NCI-H1048 (cell line): Measurements from ENCODE around the gene CELF5.
"Not testable (repeated sequence)": the region's sequence is repeated elsewhere in the genome, so short reads cannot be mapped to it uniquely, and the experiment has no call there.

ENCODE experiments used
- DNase-seq: peaks from one replicate; lab custom pipeline; 2025; lab: John Stamatoyannopoulos, UW

Gene CELF5

DNA sequence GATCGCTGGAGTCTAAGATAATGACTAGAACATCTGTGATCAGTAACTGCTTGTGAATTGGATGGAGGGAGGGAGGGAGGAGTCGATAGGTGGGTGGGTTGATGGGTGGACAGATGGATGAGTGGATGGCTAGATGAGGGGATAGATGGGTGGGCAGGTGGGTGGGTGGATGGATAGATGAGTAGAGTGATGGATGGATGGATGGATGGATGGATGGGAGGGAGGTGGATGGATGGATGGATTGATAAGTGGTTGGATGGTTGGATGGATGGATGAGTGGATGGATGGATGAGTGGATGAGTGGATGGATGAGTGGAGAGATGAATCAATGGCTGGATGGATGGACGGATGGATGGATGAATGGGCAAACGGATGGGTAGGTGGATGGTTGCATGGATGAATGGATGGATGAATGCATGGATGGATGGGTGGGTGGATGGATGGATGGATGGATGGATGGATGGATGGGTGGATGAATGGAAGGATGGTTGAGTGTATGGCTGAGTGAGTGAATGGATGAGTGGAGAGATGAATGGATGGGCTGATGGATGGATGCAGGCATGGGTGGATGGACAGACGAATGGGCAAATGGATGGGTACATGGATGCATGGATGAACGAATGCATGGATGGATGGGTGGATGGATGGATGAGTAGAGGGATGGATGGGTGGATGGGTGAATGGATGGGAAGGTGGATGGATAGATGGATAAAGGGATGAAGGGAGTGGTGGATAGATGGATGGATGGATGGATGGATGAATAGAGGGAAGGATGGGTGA lies 97.9 kb downstream of the CELF5 start:
- no peak for DNase-seq

DNA sequence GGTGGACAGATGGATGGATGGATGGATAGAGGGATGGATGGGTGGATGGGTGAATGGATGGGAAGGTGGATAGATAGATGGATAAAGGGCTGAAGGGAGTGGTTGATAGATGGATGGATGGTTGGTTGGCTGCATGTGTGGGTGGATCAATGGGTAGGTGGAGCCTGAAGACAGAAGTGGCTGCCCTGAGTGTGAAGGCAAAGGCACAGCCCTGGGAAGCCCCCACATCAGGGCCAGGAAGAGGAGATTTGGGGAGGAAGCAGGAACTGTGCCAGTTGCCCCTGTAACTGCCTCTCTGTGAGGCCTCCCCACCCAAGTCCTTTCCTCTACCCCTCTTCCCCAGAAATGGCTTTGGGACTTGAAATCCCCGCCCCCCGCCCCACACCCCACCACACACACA lies 98.6 kb downstream of the CELF5 start:
- no peak for DNase-seq

DNA sequence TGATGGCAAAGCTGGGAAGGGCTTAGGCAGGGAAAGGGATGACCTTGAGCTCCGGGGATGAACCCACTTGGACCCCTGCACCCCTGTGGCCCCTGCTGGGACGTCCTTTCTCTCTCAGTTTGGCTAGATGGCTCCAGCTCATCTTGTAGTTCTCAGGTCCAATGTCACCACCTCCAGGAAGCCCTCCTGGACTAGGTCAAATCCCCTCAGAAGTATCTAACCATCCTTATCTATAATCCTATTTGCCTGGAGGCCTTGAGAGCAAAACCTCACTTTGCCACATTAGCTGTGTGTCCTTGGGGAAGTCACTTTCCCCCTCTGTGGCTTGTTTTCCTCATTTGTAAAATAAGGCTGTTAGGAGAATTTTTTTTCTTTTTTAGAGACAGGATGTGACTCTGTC lies 99.2 kb downstream of the CELF5 start:
- DNase-seq: no peak

DNA sequence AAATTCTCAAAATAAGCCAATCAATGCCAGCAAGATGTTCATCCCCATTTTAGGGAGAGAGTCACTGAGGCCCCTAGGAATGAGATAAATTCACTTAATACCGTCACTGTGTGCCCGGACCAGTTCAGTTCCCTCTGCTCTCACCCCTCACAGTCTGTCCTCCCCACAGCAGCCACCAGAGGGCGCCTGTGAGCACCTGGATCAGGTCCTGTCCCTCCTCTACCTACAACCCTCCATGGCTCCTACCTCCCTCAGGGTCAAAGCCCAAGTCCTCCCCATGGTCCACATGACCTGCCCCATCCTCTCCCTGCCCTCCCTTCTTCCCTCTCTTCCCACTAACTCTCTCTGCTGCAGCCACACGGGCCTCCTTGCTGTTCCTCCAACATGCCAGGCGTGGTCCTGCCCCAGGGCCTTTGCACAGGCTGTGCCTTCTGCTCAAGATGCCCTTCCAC lies 100.0 kb downstream of the CELF5 start:
- DNase-seq: no peak

DNA sequence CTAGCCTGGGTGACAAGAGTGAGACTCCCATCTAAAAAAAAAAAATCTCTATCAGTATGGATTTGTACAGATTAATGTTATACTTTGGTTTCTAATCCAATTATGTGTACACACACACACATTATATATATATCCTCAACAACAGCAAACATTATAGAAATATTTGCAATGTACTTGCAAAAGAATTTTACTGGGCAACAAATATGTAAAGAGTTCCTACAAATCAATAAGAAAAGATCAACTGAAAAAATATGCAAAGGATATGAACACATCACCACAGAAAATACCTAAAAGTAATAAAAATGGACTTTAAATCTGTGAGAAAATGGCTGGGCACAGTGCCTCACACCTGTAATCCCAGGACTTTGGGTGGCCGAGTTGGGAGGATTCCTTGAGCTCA lies 101.0 kb downstream of the CELF5 start:
- no peak for DNase-seq

DNA sequence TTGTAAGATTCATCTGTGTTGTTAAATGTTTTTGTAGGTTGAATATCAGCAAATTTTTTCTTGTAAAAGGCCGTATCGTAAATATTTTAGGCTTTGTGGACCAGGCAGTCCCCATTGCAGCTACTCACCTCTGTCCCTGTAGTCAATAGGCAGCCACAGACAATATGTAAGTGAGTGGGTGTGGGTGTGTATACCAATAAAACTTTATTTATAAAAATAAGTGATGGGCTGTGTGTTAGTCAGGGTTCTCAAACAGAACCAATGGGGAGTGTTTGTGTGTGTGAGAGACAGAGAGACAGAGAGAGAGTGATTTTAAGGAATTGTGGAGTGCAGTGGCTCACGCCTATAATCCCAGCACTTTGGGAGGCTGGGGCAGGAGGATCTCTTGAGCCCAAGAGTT lies 104.3 kb downstream of the CELF5 start:
- DNase-seq: no peak

DNA sequence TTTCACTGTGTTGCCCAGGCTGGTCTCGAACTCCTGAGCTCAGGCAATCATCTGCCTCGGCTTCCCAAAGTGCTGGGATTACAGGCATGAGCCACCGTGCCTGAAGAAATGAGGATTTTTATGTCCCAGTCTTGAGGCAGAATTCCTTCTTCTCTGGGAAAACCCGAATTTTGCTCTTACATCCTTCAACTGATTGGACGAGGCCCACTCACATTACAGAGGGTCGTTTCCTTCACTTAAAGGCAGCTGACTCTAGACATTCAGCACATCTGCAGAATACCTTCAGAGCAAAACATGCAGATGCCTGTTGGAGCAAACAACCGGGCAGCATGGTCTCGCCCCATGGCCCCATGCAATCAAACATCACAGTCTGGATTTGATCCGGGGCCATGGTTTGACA lies 105.6 kb downstream of the CELF5 start:
- DNase-seq: no peak

DNA sequence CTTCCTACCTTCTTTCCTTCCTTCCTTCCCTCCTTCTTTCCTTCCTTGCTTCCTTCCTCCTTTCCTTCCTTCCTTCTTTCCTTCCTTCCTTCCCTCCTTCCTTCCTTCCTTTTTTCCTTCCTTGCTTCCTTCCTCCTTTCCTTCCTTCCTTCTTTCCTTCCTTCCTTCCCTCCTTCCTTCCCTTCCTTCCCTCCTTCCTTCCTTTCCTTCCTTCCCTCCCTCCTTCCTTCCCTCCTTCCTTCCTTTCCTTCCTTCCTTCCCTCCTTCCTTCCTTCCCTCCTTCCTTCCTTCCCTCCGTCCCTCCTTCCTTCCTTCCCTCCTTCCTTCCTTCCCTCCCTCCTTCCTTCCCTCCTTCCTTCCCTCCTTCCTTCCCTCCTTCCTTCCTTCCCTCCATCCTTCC lies 107.8 kb downstream of the CELF5 start:
- not testable (repeated sequence) for DNase-seq

DNA sequence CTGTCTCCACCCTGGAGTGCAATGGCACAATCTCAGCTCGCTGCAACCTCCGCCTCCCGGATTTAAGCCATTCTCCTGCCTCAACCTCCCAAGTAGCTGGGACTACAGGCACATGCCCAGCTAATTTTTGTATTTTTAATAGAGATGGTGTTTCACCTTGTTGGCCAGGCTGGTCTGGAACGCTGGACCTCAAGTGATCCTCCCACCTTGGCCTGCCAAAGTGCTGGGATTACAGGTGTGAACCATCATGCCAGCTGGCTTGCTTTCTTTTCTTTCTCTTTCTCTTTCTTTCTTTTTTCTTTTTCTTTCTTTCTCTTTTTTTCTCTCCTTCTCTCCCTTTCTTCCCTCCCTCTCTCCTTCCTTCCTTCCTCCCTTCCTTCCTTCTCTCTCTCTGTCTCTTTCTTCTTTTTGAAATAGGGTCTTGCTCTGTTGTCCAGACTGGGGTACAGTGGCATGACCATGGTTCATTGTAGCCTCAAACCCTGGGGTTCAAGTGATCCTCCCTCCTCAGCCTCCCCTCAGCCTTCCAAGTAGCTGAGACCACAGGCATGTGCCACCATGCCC lies 108.6 kb downstream of the CELF5 start:
- no peak for DNase-seq

DNA sequence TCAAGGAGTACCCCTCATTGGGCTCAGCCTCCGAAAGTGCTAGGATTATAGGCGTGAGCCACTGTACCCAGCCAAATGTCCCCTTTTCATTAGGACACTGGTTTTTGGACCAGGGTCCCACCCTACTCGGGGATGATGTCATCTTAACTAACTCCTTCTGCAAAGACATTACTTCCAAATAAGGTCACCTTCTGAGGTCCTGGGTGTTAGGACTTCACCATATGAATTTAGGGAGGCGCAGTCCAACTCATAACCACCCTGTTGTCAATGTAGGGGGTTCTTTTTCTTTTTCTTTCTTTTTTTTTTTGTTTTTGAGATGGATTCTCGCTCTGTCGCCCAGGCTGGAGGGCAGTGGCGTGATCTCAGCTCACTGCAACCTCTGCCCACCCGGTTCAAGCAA lies 109.2 kb downstream of the CELF5 start:
- no peak for DNase-seq

DNA sequence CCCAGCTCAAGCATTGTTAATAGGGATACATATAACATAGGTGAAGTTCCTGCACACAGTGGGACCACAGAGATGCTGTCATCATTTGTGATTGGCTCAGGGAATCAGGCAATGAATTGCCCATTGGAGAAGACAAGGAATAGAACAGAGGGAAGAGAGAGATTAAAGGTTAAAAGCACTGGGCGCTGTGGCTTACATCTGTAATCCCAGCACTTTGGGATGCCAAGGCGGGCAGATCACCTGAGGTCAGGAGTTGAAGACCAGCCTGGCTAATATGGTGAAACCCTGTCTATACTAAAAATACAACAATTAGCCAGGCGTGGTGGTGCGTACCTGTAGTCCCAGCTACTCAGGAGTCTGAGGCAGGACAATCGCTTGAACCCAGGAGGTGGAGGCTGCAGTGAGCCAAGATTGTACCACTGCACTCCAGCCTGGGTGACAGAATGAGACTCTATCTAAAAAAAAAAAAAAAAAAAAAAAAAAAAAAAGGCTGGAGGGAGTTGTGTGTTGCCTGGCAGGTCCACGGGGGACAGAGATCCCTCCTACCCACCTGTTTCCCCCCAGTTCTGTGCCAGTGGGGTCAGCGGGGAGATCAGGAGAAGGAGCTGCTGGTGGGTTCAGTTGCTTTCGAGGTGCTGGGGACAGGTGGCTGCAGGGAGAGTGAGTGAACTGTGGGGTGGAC lies 110.4 kb downstream of the CELF5 start:
- not testable (repeated sequence) for DNase-seq

DNA sequence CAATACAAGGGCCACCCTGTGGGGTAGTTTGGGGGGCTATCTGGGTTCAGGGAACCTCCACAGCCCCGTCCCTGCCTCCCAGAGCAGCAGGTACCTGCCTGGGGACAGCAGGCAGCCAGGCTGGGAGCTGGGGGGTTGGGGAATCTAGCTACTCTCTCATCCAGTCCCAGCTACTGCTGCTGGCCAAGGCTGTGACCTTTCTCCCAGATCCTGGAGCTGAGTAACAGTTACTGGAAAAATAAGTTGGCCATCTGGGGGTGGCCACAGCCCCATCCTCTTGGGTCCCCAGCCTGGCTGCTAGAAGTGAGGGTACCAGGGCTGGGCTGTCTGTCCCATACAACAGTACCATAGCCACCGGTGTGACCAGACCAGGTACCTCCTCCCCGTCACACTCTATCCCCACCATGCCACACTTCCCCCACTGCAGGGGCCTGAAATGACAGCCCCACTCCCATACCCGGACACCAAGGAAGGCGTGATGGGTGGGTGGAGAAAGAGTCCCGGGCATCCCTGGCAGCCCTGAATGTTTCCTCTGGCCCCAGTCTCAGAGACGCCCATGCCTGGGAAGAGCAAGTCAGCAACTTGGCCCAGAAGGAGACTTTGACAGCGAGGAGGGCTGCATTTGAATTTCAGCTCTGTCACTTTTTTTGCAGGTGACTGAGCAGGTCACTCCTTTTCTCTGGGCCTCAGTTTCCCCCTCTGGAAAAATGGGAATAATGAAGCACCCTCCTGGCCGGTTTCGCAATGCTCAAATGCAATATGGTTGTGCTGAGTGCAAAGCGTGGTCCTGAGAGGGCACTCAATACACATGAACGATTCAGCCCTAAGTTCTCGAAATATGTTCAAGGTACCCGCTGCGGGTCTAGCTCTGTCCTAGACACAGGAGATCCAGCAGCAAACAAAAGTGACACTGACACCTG lies 111.2 kb downstream of the CELF5 start:
- DNase-seq: no peak

DNA sequence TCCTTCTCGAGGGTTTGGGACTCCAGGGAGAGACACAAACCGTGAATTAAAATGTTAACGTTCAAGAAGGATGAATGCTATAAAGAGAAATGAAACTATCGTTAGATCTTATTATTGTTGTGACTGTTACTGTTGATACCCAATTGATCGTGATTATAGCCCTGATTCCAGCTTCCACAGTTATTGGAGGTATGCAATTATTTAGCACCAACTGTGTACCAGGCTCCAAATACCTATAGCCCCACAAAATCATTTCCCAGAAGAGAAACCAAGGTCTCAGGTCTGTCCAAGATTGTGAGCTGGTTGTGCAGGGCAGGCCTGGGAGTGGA lies 111.9 kb downstream of the CELF5 start:
- DNase-seq: no peak

DNA sequence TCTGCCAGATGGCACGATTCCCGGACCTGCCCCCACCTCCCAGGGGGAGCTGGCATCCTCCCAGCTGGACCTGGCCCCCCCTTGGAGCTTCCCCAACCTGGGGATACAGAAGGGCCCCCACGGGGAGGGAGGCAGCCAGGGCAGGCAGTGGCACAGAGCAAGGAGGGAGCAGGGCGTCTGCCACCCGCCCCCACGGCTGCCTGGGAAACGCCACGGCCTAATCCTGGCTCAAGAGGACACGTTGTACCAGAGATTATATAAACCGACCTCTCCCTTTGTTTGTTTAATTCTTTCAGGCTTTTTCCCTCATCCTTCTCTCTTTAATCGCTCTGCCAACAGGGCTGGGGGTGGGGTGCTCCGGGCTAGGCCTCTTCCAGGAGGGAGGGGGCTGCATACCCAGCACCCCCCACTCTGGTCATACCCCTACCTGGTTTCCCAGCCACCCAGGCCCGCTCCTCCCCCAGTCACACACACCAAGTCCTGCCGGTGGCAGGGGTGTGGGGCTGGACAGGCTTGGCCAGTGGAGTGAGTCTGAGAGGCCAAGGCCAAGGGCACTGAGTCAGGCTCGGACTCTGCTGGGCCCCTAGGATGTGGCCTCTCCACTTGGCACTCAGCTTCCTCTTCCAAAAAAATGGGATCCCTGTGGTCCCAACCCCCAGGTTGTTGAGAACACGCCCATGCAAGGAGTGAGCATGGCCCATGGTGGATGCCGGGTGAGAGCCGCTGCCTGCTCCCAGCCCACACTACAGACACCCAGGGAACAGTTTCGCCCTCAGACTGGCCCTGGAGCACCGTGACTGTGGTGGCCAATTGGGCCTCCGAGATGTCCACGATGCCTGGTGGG lies 112.4 kb downstream of the CELF5 start:
- no peak for DNase-seq

DNA sequence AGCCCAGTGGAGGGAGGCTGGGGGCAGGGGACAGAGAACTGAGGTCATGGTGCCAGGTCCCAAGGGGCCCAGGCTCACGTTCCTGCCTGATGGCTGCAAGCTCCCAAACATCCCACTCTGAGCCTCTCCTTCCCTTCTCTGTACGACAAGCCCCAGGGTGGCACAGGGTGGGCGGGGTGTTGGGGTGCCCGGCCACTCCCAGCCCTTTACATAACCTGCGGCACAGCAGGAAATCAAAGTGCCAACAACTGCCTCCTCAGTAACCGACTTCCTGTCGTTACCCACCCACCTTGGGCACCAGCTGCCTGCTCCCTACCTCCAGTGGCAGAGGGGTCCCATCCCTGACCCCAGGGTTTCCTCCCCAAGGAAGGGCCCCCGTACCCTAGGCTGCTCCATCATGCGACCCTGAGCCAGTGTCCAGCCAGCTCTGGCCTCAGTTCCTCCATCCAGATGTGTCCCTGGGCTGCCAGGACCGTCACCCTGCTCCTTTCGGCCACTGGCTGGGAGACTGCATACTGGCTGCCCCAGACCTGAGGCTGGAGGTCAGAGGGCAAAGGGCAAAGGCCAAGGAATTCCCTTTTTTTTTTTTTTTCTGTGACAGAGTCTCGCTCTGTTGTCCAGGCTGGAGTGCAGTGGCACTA lies 114.2 kb downstream of the CELF5 start:
- no peak for DNase-seq

DNA sequence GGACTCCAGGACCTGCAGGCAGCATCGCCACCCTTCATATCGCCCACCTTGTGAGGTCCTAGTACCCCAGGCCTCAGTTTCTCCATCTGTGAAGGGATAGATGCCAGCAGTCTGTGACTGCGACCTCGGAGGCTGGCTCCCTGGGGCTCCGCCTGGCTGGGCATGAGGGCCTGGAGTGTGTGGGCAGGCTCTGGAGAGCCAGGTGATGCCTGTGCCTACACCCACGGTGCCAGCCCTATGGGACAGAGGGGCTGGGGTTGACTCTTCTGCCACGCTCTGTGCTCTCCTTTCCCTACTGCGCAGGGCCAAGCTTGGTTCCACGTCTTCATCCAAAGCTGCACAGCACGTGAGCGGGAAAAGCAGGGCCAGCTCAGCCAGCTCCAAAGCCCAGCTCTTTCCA lies 115.9 kb downstream of the CELF5 start:
- DNase-seq: no peak

DNA sequence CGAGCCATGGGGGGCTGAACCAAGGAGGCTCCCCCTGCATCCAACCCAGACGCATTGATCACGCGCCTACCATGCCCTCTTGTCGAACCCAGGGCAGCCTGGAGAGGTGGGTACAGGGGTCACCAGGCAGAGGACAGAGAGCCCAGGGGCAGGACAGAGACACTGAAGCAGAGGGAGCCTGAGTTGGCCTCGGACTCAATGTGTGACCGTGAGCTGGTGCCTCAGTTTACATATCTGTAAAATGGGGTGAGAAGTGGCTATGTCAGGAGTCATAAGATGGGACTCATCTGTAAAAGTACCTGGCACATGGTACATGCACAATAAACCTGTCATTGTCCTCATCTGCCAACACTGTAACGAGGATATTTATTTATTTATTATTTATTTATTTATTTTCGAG lies 117.8 kb downstream of the CELF5 start:
- DNase-seq: no peak

DNA sequence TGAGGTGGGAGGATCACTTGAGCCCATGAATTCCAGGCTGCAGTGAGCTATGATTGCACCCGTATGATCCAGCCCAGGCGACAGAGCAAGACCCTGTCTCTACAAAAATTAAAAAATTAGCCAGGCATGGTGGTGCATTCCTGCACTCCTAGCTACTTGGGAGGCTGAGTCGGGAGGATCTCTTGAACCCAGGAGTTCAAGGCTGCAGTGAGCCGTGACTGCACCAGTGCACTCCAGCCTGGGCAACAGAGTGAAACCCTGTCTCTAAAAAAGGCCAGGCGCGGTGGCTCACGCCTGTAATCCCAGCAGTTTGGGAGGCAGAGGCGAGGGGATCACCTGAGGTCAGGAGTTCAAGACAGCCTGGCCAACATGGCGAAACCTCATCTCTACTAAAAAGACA lies 118.5 kb downstream of the CELF5 start:
- DNase-seq: not testable (repeated sequence)

DNA sequence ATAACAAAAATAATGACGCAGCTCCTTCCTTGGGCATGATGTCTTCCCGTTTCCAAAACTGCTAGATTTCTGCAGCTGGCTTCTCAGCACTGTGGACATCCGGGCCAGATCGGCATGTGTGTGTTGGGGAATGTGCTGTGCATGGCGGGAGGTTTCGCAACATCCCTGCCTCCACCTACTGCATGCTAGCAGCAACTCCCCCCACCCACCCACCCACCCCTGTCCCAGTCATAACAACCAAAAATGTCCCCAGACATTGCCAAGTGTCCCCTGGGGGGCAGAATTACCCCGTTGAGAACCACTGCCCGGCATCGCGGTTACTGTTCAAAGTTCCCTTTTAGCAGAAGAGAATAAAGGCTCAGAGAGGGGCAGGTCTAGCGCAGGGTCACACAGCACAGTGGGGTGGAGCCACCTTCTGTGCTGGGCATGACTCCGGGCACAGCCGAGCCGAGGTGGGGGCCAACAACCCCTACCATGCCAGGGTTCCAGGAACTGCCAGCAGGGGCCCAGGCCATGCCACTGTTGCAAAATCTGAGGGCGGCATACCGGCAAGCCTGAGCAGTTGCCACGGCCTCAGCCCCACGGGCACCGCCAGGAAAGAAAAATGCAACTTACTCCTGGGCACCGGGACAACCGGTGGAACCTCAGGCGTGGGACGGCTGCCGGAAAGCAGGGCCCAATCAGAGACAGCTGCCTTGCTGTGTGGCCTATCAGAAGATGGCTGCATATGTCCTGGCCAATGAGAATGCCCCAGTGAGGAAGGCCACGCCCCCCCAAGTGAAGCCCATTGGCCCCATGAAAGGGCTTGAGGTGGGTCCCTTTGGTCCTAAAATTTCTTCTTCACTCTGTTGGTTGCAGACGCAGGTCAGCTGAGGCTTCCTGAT lies 119.4 kb downstream of the CELF5 start:
- DNase-seq: peak; percentile 68
